Measurements from ENCODE around the gene ARL8A. TPM values are rescaled to one million over a fixed set of nuclear protein-coding genes. Genes with fewer than 3 reads are reported as not detected.

ARL8A gene
- total RNA-seq, 2 experiments from 2014 or later, result 25.8 to 33.7 TPM

DNA sequence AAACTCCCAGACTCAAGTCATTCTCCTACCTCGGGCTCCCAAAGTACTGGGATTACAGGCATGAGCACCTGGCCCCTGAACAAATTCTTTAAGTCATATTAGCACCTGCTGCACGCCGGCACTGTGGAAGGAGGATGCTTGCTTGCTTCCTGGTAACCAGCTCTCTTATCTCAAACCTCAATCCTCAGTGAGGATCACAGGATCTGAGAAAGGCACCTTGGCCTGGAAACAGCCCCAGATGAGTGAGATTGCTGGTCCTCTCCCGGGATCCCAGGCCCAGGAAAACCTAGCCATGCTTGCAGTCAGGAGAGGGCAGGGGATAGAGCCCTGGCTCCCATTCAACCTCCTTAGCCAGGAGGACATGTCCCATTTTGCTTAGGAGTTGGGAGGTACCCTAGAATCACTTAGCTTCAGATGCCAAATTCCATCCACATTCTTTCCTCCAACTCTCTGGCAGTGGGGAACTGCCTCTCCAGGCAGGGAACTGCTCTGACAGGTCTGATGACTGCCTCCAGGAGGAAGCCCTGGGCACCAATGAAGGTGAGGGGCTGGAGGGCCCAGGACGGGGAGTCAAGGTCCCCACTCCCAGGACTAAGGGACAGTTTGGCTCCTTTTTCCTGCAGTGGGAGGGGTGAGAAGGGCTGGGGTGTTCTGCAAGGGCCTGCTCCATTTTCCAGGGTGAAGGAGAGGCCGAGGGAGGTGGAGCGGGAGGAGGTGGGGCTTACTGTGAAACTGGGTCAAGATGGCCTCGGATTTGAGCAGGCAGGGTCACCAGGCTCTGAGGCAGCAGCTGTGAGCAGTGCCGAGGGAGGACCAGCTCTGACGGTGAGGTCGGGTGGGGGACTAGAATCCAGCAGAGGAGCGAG is 12.3 kb downstream of the ARL8A start:
- peaks cover under 1% of the 10 kb centered on the region for H3K27me3 Mint-ChIP-seq
- intact Hi-C loops (cut with micrococcal nuclease), result no loop called here
- no peak for DNase-seq
- ChIA-PET POLR2A (interaction anchor here (0.6 to 1.0 kb wide), 2 partner anchors 15 to 22 kb away, joined by 3 read pairs; no protein-coding TSS in a partner anchor), CTCF (interaction anchor here (0.7 to 1.2 kb wide), 3 partner anchors 125 to 238 kb away, joined by 3 to 5 read pairs (median 4); no protein-coding TSS in a partner anchor)
- no peaks in the 10 kb centered on the region for H3K9me3 Mint-ChIP-seq
- no peak overlapping the region for H3K4me3 Mint-ChIP-seq
- no peak for ATAC-seq
- TF ChIP-seq, protein P1, sequence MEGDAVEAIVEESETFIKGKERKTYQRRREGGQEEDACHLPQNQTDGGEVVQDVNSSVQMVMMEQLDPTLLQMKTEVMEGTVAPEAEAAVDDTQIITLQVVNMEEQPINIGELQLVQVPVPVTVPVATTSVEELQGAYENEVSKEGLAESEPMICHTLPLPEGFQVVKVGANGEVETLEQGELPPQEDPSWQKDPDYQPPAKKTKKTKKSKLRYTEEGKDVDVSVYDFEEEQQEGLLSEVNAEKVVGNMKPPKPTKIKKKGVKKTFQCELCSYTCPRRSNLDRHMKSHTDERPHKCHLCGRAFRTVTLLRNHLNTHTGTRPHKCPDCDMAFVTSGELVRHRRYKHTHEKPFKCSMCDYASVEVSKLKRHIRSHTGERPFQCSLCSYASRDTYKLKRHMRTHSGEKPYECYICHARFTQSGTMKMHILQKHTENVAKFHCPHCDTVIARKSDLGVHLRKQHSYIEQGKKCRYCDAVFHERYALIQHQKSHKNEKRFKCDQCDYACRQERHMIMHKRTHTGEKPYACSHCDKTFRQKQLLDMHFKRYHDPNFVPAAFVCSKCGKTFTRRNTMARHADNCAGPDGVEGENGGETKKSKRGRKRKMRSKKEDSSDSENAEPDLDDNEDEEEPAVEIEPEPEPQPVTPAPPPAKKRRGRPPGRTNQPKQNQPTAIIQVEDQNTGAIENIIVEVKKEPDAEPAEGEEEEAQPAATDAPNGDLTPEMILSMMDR (IDR thresholded peaks at IDR 0.05), result no peak
- H3K36me3 Mint-ChIP-seq (ENCODE audit: low read depth), result peaks cover 10% of the 10 kb centered on the region
- H3K27ac Mint-ChIP-seq, result no peak overlapping the region
- no peaks in the 10 kb centered on the region for H3K4me1 Mint-ChIP-seq (ENCODE audit: low read depth)

- no peak overlapping the region for H3K4me3 Mint-ChIP-seq
- H3K9me3 Mint-ChIP-seq, result no peaks in the 10 kb centered on the region
- intact Hi-C loops (cut with micrococcal nuclease), result no loop called here
- ATAC-seq (no peak), DNase-seq (no peak)
- H3K36me3 Mint-ChIP-seq (ENCODE audit: low read depth), result peaks cover 8% of the 10 kb centered on the region
- peaks cover 5% of the 10 kb centered on the region for H3K27me3 Mint-ChIP-seq
- CTCF ChIA-PET, result interaction anchor here (1.0 to 1.2 kb wide), 2 partner anchors 132 to 235 kb away, joined by 3 to 5 read pairs; no protein-coding TSS in a partner anchor
- no peaks in the 10 kb centered on the region for H3K4me1 Mint-ChIP-seq (ENCODE audit: low read depth)
- POLR2A ChIA-PET, result interaction anchor here (0.9 kb wide), 1 partner anchor 16 kb away, joined by 5 read pairs; no protein-coding TSS in a partner anchor
- TF ChIP-seq, protein P1 (IDR thresholded peaks at IDR 0.05), result no peak
- no peak overlapping the region for H3K27ac Mint-ChIP-seq
Observed at GRCh38 chr1:202130816-202131522, 13.6 kb downstream of the ARL8A start.

GRCh38 chr1:202130297-202130721 is 14.2 kb downstream of the ARL8A start:
- H3K27me3 Mint-ChIP-seq, result peaks cover 5% of the 10 kb centered on the region

DNA sequence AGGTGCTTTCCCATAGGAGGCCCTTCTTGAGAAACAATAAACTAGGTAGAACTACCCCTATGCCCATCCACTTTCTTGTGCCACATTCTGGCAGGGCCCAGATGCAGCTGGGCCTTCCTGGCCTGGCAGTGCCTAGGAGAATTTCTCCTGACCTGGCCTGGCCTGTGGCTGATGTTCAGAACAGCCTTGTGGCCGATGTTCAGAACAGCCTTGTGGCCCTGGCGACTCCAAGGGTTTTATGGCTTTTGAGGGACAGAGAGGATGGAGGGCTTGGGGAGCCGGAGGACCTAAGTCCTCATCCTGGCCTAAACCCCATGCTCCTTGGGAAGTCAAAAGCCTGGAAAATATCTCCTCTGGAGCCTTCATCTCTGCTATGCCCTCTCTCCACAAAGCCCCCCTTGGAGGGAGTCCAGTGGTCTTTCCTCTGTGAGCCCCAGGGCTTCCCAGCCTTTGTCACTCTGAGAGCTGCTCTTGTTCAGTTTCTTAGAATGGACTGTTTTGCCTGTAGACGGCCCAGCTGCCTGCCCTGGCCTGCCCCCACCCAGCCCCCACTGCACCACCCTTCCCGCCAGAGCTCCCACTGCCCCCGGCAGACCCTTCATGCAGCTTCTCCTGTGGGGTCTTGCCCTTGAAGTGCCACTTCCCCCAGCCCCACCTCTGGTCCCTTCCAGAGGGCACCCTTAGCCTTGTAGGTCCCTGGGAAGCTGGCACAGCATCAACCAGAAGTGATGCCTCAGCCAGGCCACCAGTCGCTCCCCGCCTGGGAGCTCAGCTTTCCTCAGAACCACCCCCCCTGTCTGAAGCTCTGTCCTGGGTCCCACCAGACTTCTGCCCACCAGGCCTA is 14.9 kb downstream of the ARL8A start:
- Mint-ChIP-seq H3K27ac (no peak overlapping the region), H3K27me3 (peaks cover 5% of the 10 kb centered on the region), H3K36me3 (ENCODE audit: low read depth) (peaks cover 8% of the 10 kb centered on the region), H3K4me3 (no peak overlapping the region), H3K4me1 (ENCODE audit: low read depth) (no peaks in the 10 kb centered on the region), H3K9me3 (no peaks in the 10 kb centered on the region)
- DNase-seq (no peak), ATAC-seq (no peak)
- intact Hi-C loops (cut with micrococcal nuclease), result no loop called here
- TF ChIP-seq, protein P1 (IDR thresholded peaks at IDR 0.05), result no peak
- ChIA-PET POLR2A (interaction anchor here (0.9 kb wide), 1 partner anchor 17 kb away, joined by 5 read pairs; no protein-coding TSS in a partner anchor), CTCF (interaction anchor here (1.2 to 2.0 kb wide), 2 partner anchors 130 to 233 kb away, joined by 3 to 7 read pairs; no protein-coding TSS in a partner anchor)

More at GRCh38 chr1:202130297-202130721, 14.2 kb downstream of the ARL8A start:
- H3K36me3 Mint-ChIP-seq (ENCODE audit: low read depth), result peaks cover 8% of the 10 kb centered on the region
- H3K4me3 Mint-ChIP-seq, result no peak overlapping the region
- TF ChIP-seq, protein P1 (IDR thresholded peaks at IDR 0.05), result no peak
- no peaks in the 10 kb centered on the region for H3K4me1 Mint-ChIP-seq (ENCODE audit: low read depth)
- POLR2A ChIA-PET, result interaction anchor here (0.9 kb wide), 1 partner anchor 17 kb away, joined by 5 read pairs; no protein-coding TSS in a partner anchor
- CTCF ChIA-PET, result interaction anchor here (2.0 kb wide), 1 partner anchor 131 kb away, joined by 7 read pairs; no protein-coding TSS in a partner anchor
- ATAC-seq, result no peak
- no peak overlapping the region for H3K27ac Mint-ChIP-seq
- no peak for DNase-seq
- no peaks in the 10 kb centered on the region for H3K9me3 Mint-ChIP-seq
- intact Hi-C loops (cut with micrococcal nuclease), result no loop called here

Measured in activated CD8-positive, alpha-beta T cell treated with anti-CD3 and anti-CD28 coated beads for 36 hours (primary cell).